Activated T-cell treated with anti-CD3 and anti-CD28 coated beads for 1 hour (primary cell): Measurements from ENCODE around the gene BNIP2.

Experiments used
- DNase-seq: peaks from one replicate; pipeline ENCODE4 v3.0.0-alpha.2; 2020; ENCODE audit warnings: low read depth

Gene BNIP2

DNA sequence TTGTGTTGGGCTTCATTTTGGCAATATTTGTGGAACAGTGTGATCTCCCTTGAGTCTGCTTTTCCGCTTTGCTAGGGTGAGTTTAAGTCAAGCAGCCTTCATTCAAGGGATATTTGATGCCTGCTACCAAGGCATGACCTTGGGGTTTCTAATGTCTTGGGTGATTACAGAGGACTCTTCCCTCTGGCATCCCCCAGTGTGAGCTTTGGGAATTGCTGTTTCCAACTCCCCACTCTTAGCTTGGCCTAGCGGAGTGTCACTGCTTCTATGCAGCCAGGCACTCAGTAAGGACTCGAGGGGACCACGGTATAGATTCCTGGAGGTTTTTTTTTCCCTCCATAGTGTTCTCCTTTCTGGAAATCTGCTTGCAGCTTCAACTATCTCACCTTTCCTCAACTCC is 56.4 kb downstream of the BNIP2 start:
- DNase-seq: no peak

GRCh38 chr15:59622289-59622688 is 66.8 kb downstream of the BNIP2 start:
- DNase-seq: no peak

DNA sequence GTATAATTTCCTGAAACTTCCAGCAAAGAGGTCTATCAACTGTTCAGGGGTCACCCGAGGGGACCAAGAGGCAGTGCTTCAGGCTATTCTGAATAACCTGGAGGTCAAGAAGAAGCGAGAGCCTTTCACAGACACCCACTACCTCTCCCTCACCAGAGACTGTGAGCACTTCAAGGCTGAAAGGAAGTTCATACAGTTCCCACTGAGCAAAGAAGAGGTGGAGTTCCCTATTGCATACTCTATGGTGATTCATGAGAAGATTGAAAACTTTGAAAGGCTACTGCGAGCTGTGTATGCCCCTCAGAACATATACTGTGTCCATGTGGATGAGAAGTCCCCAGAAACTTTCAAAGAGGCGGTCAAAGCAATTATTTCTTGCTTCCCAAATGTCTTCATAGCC is 70.7 kb downstream of the BNIP2 start:
- DNase-seq: no peak

GRCh38 chr15:59616379-59616778 is 72.7 kb downstream of the BNIP2 start:
- DNase-seq: no peak

DNA sequence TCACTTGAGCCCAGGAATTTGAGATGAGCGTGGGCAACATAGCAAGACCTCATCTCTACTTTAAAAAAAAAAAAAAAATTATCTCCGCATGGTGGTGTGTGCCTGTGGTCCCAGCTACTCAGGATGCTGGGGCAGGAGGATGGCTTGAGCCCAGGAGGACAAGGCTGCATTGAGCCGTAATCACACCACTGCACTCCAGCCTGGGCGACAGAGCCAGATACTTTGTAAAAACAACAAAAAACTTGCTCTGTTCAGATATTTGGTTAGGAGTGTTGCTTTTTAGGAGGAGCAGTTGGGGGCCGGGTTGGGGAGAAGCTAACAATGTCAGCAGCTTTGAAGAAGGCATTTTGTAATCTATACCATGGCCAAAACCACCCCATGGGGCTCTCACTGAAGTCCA is 73.5 kb downstream of the BNIP2 start:
- DNase-seq: no peak

DNA sequence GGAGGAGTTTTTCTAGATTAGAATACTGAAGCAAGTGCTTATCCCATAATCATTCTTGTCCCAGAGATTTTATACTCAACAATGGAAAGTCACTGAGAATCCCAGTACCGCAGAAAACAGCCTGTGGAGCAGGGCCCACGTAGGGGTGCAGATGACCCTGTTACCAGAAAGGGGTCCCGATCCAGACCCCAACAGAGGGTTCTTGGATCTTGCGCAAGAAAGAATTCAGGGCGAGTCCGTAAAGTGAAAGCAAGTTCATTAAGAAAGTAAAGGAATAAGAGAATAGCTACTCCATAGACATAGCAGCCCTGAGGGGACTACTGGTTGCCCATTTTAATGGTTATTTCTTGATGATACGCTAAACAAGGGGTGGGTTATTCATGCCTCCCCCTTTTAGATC is 75.0 kb downstream of the BNIP2 start:
- DNase-seq: no peak

- no peak for DNase-seq
Observed at GRCh38 chr15:59611276-59612260, 77.6 kb downstream of the BNIP2 start, which contains the start of gene GCNT3. TSS of gene GCNT3 (plus strand) at chr15:59611783. CDS start at chr15:59618239, 6,456 bp downstream.

- DNase-seq: no peak
Observed at GRCh38 chr15:59609730-59610712, 79.1 kb downstream of the BNIP2 start.
